HG03066 (cell line): Measurements from ENCODE around the gene PLEKHG1.

Source experiments
- ATAC-seq: cut with Tn5 transposase; IDR thresholded peaks from one replicate; pipeline ENCODE4 v1.9.1; 2021; ENCODE audit warnings: low read depth; ENCODE audit not compliant: unreplicated experiment

Gene PLEKHG1

GRCh38 chr6:150617496-150618460, 18.1 kb downstream of the PLEKHG1 start:
- no peak for ATAC-seq

- no peak for ATAC-seq
Observed at GRCh38 chr6:150619275-150619674, 19.6 kb downstream of the PLEKHG1 start.

- no peak for ATAC-seq
Observed at GRCh38 chr6:150620244-150620643, 20.6 kb downstream of the PLEKHG1 start.

GRCh38 chr6:150620763-150621162, 21.1 kb downstream of the PLEKHG1 start:
- ATAC-seq, result no peak

GRCh38 chr6:150622476-150622875, 22.8 kb downstream of the PLEKHG1 start:
- ATAC-seq, result no peak

GRCh38 chr6:150622941-150623874, 23.5 kb downstream of the PLEKHG1 start:
- peak; percentile 98 for ATAC-seq

- ATAC-seq, result no peak
Observed at GRCh38 chr6:150624191-150624590, 24.5 kb downstream of the PLEKHG1 start.

- ATAC-seq, result no peak
Observed at GRCh38 chr6:150625927-150626326, 26.2 kb downstream of the PLEKHG1 start.

GRCh38 chr6:150627154-150627553, 27.5 kb downstream of the PLEKHG1 start:
- no peak for ATAC-seq

GRCh38 chr6:150627585-150628025, 27.9 kb downstream of the PLEKHG1 start:
- no peak for ATAC-seq

- ATAC-seq, result no peak
Observed at GRCh38 chr6:150628908-150629307, 29.2 kb downstream of the PLEKHG1 start.

GRCh38 chr6:150631283-150631983, 31.7 kb downstream of the PLEKHG1 start:
- no peak for ATAC-seq

GRCh38 chr6:150631984-150632642, 32.4 kb downstream of the PLEKHG1 start:
- ATAC-seq, result no peak

- peak; percentile 51 for ATAC-seq
Observed at GRCh38 chr6:150632785-150633485, 33.2 kb downstream of the PLEKHG1 start.

- ATAC-seq, result peak; percentile 6
Observed at GRCh38 chr6:150633486-150633834, 33.8 kb downstream of the PLEKHG1 start.

GRCh38 chr6:150634176-150634963, 34.7 kb downstream of the PLEKHG1 start:
- no peak for ATAC-seq

- no peak for ATAC-seq
Observed at GRCh38 chr6:150634964-150635292, 35.2 kb downstream of the PLEKHG1 start.

- ATAC-seq, result no peak
Observed at GRCh38 chr6:150635906-150636514, 36.3 kb downstream of the PLEKHG1 start.
